DOHH2 (cell line): ENCODE results near the gene HAGHL.

Experiments used
- CTCF ChIP-seq: fragments of 200-600 bp; sonication (generic); IDR thresholded peaks from one replicate; pipeline ENCODE4 v1.5.1; 2014; ENCODE audit warnings: antibody characterized with exemption, mild to moderate bottlenecking, low read depth, low read length; ENCODE audit not compliant: poor library complexity, severe bottlenecking
- EZH2phosphoT487 ChIP-seq: fragments of 200-600 bp; sonication (generic); IDR thresholded peaks from 2 replicates; pipeline ENCODE4 v1.6.1; 2017; ENCODE audit warnings: borderline replicate concordance, mild to moderate bottlenecking, antibody characterized with exemption, low read length, moderate library complexity, mixed read lengths

GRCh38 chr16:767743-768235 is 40.9 kb downstream of the HAGHL start:
- TF ChIP-seq CTCF (no peak), EZH2phosphoT487 (no peak)
